ENCODE measurements around the gene C4orf36.
A peak's percentile ranks its signal among the peaks of the same experiment; 100 is the strongest.

Gene C4orf36

DNA sequence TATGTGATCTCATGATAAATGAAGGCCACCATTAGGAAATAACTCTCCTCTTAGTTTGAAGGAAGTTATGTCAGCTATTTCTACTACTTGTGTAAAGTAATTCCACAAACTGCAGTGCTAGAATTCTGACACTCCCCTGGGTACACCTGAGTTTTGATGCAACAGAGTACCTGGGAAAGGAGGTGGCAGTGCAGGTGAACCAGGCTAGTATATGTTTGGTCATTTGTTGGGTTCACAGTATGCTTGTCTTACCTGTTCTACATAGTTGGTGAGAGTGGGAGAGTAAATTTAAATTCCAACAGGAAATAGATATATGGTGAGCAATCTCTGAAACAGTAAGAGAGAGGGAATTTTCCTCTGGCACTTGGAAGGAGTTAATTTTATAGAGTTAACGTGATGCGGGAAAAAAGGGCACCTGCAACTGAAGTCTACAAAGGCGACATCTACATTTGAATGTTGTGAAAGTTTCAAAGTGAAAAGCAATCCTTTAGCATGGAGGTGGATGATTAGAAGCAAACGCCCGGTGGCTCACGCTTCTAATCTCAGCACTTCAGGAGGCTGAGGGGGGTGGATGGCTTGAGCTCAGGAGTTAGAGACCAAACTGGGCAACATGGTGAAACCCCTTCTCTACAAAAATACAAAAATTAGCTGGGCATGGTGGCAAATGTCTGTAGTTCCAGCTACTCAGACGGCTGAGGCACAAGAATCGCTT lies 34.7 kb downstream of the C4orf36 start:
- no peak for DNase-seq (ENCODE audit: low read depth in 2 of 2)

GRCh38 chr4:86856896-86857295 lies 35.3 kb downstream of the C4orf36 start:
- DNase-seq (ENCODE audit: low read depth in 2 of 2), result no peak

GRCh38 chr4:86855572-86855971 lies 36.6 kb downstream of the C4orf36 start:
- DNase-seq (ENCODE audit: low read depth in 2 of 2), result peak in 1 of 2 experiments; percentile 42

DNA sequence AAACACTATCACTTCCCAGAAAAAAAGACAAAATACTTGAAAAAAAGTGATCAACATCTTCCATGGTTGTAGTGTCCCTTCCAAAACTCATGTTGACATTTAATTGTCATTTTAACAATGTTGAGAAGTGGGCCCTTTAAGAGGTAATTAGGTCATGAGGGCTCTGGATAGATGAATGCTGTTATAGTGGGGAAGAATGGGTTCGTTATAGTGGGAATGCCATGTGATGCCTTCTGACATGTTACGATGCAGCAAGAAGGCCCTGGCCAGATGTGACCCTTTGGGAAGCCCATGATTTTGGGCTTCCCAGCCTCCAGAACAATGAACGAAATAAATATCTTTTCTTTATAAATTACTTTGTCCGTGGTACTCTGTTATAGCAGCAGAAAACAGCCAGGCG lies 39.0 kb downstream of the C4orf36 start:
- DNase-seq (ENCODE audit: low read depth in 2 of 2), result no peak

DNA sequence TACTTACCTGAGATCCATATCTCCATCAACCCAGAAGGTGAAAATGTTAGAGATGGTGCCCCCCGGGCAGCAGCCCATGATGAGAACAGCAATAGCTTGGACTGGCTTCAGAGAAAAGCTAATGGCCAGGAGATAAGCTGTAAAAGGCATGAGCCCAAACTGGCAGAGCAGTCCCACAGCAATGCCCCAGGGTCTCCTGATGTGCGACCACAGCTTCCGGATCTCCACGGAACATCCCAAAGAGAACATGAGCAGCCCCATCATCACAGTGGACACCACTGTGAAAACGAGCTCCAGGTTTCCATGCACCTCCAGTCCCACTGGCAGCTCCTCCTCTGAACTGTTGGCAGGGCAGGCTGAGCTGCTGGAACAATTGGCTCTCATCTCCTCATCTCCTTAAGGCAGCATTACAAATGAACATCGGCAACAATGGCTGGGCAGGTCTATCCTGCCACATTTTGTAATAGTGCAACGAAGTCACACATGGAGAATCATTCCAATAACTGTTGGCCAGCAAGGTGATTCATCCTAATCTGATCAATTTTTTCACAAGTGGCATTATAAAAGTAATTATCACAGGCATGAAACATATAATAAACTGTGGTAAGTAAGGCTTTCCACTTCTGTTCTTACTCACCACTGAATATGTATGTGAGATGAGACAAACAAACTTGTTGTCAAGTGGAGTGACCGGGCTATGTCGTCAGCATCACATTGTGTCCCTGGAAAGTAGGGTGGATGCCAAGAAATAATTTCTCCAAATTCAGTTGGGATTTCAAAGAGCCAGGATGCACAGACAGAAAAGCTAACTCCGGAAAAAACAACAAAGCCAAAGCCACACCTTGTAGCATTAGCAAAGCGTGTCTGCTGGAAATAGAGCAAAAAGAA lies 43.2 kb downstream of the C4orf36 start, which contains the start of gene SLC10A6:
SLC10A6 (minus strand) TSS at position 653 of the 888 bp plus-strand sequence; CDS start at position 384, 269 bp downstream.
- no peak for DNase-seq (ENCODE audit: low read depth in 2 of 2)

DNA sequence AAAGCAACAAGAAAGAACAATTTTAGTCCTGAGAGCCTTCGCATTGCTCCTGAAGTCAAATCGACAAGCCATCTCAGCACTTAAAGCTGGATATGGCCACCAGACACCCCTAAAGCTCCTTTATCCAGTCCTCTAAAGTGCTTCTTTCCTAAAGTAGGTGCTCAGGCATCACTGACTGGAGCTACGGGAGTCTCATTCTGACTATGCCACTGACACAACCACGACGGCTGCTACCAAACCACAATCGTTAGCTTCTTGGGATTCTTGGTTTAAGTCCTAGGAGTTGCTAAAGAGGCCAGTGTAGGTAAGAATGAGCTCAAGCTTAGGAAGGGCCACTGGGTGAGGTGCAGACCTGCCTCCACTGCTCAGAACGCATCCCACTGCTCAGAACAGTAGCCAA lies 44.1 kb downstream of the C4orf36 start:
- no peak for DNase-seq (ENCODE audit: low read depth in 2 of 2)

GRCh38 chr4:86847571-86847970 lies 44.7 kb downstream of the C4orf36 start:
- DNase-seq (ENCODE audit: low read depth in 2 of 2), result no peak

GRCh38 chr4:86846921-86847320 lies 45.3 kb downstream of the C4orf36 start:
- peak in 1 of 2 experiments; percentile 28 for DNase-seq (ENCODE audit: low read depth in 2 of 2)

- DNase-seq (ENCODE audit: low read depth in 2 of 2), result no peak
These were observed 46.6 kb downstream of the C4orf36 start for GRCh38 chr4:86845593-86845992.

DNA sequence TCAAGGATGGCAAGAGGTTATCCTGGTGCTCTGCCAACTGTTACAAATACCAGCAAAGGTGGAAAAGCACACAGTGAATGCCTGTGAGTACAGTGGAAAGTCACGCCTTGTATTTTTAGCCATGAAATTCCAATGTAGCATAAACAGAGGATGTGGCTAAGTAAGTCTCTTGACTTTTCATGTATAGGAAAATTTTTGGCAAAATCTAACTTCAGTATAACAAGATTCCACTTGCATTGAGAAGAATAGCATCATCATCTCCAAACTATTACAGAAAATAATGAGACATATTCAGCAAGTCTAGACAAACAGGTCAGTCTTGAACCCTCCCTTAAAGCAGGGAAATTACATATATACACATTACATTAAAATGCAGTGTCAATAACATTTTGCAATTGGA lies 50.9 kb downstream of the C4orf36 start:
- no peak for DNase-seq (ENCODE audit: low read depth in 2 of 2)

DNA sequence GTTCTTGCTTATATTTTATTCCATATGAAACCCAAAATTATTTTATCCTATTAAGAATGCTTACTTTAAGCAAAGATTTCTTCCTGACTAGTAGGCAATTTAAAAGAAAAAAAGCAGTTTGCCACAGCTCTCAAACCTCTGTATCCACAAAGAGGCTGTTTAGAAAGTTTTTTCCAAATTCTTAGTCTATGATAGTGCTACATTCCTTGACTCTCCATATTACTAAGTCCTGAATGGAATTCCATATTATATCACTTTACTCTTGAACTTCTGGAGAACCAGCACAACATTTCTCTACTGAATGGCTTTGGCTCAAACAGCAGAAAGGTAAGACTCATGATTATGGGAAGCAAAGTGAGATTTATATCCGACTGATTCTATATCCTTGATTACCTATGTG lies 51.4 kb downstream of the C4orf36 start:
- DNase-seq (ENCODE audit: low read depth in 2 of 2), result no peak

DNA sequence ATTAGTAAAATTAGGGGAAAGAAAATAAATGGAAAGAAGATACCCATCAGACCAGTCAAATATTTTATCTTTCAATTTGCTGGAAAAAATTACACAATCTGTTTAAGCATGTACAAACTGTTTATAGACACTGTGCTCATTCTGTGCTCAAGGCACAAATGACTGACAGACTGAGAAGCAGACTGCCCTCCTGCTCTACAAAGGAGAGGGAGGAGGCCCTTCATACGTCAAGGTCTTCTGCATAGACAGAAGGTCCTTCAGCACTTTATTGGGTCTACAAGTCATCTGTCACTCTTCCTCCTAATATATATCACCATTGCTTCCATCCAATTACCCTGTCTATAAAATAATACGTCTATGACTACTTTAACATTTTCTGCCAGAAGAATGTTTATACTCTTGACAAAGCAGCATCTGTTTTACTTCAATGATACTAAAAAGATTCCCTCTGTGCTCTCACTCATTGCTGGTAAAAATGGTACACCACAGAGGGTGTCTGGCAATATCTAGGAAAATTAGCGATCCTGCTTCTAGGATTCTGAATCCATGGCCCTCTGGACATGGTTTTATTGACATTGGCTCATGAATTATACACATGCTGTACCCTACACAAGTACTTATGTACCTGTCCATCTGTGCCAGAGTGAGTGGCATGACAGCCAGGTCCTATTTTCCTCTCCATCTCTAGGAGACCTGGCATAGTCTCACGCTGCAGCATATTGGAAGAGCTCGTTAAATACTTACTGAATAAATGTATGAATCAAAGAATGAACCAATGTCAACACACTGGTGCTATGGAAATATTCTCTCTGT lies 54.3 kb downstream of the C4orf36 start:
- DNase-seq (ENCODE audit: low read depth in 2 of 2), result no peak

DNA sequence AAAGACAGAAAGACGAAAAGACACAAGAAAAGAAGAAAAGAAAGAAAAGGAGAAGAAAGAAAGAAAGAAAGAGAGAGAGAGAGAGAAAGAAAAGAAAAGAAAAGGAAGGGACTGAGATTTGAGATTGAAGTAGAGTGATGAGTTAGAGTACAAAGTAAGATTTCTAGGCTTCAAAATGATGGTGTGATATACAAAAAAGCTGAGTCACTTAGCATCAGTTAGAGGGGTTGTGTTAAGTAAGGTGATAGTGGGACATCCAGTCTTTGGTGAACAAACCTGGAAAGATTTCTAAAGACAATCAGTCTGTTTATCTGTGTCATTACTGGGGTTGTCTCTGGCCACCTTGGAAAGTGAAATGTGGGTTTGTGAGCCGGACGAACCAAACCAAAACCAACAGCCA lies 56.5 kb downstream of the C4orf36 start:
- no peak for DNase-seq (ENCODE audit: low read depth in 2 of 2)

DNA sequence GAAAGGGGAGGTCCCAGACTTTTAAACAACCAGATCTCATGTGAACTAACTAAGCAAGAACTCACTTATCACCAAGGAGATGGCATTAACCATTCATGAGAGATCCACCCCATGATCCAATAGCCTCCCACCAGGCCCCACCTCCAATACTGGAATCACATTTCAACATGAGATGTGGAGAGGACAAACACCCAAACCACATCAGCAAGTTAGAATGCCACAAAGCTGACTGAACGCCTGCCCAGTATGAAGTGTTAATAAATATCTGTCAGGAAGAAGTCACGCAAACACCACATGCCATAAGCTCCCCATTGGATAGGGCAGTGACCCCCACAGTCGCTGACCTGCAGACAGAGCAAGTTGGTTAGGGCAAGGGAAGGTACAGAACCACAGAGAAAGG lies 57.3 kb downstream of the C4orf36 start:
- DNase-seq (ENCODE audit: low read depth in 2 of 2), result peak in 1 of 2 experiments; percentile 54

- no peak for DNase-seq (ENCODE audit: low read depth in 2 of 2)
These were observed 58.6 kb downstream of the C4orf36 start for GRCh38 chr4:86833615-86834014.

DNA sequence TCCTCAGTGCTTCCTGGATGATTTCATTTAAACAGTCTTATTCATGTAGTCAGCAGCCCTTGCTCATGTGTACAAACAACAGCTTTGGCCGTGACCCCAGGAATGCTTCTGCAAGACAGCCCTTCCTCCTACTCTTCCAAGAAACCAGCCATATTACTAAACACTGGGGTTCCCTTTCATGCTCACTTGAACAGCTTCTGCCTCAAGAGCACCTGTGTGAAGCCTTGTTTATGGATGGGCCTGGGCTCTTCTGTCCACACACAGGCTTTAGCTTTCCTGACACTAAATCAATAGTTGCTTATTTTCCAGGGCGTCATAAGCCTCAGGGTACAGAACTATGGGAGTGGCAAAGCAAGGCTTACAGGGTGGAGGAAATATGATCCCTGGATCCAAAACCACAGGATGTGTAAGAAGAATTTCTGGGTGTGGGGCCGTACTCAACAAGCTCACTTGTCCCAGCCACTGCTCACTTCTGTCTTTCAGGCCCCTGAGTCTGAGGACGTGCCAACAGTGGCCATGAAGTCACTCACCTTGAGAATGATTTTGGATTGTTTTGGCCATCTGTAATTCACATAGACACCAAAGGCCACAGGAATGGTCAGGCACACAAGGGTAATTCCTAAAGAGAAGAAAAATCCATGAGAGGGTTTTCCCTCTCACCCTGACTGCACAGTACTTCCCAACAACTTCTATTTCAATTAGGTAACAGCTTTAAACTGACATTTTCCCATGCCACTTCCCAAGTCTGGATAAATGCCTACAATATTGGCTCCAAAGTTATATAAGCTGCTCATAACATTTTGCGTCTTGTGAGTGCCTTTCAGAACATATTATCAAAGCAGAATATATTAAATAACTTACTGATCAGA lies 60.7 kb downstream of the C4orf36 start:
- peak; percentile 70 to 72 for DNase-seq (ENCODE audit: low read depth in 2 of 2)

Data from fibroblast of skin of left quadriceps (primary cell).